HG02763 (cell line): ENCODE data around the gene NAA10.

Source experiments
- ATAC-seq: cut with Tn5 transposase; IDR thresholded peaks from one replicate; pipeline ENCODE4 v1.9.1; 2021; ENCODE audit warnings: mild to moderate bottlenecking, moderate library complexity; ENCODE audit not compliant: unreplicated experiment

The NAA10 gene

GRCh38 chrX:153885968-153886903, 48.6 kb downstream of the NAA10 start, which contains the start of gene L1CAM:
Gene L1CAM, minus strand, starts transcription at chrX:153886173. Its CDS starts 10,337 bp downstream, at chrX:153875836.
- ATAC-seq = no peak

DNA sequence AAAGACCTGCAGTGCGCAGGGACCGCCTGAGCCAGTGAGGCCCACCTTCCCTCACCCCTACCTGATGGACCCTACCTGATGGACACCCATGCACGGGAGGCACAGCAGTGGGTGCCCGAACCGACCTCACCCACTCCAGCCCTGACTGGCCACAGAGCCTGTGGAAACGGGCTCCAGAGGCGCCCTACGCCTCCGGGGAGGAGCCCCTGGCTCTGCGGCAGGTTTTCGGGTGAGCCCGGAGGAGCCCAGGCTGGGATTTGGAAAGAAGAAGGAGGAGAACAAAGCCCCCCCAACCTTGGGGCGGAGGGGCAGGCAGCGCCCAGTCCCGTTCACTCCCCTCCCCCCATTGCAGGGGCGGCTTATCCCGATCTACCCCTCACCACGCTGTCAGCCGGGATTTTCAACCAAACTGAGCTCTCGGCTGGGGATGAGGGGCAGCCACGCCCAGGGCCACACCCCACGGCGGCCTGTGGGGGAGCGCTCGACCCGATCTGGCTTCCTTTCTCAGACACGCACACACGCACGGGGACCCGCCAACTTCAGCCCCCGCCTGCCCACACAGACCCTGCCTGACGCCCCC, 49.5 kb downstream of the NAA10 start:
- ATAC-seq = no peak

GRCh38 chrX:153884590-153884989, 50.2 kb downstream of the NAA10 start:
- no peak for ATAC-seq

- ATAC-seq = no peak
These were observed 50.7 kb downstream of the NAA10 start for GRCh38 chrX:153884136-153884535.

GRCh38 chrX:153883163-153883843, 51.5 kb downstream of the NAA10 start:
- no peak for ATAC-seq

DNA sequence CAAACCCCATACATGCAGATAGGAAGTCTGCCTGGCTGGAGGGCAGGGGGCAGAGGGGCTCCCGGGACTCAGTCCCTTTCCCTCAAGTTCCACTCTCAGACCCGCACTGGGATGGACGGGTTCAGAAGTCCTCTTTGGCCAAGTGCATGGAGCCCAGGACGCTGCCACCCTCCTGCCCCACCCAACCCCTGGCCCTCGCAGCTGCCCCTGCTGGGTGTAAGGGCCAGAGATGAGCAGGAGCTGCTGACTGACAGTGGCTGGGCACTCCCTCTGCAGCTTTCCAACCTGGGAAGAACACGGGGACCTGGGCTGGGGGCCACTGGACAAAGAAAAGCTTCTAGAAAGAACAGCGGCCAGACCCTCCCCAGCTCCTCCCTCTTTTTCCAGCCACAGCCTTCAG, 52.3 kb downstream of the NAA10 start:
- no peak for ATAC-seq

DNA sequence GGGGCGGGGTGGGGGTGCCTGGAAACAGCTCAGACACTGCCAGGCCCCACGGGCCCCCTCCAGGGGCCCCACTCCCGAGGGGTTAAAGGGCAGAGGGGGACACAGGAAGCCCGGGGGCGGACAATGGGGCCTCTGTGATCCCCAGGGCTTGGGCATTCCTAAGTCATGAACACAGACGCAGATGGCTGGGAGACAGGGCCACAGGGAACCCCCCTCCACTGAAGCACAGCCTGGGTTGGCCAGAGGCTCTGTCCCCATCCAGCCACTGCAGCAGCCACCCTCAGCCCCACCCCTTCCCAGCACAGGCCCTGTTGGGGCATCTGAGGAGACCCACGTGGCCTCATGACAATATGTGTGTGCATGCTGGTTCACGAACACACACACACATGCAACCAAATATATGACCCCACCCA, 52.7 kb downstream of the NAA10 start:
- ATAC-seq = no peak

DNA sequence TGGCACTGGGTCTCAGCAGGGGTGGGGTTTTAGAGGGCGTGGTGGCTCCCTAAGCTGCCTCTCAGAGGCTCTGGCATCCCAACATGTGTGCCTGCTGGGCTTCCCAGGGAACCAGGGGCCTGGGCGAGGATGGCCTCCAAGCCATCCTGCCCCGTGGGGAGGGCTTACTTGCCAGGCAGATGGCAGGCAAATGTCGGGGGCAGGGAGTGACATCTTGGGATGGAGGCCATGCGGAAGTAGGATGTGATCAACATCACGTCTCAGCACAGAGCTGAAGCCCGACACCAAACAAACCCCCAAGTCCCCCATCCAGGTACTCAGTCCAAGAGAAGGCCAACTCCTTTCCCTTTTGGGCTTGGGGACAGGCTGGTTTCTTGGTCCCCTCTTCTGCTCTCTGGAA, 53.6 kb downstream of the NAA10 start:
- ATAC-seq = no peak

DNA sequence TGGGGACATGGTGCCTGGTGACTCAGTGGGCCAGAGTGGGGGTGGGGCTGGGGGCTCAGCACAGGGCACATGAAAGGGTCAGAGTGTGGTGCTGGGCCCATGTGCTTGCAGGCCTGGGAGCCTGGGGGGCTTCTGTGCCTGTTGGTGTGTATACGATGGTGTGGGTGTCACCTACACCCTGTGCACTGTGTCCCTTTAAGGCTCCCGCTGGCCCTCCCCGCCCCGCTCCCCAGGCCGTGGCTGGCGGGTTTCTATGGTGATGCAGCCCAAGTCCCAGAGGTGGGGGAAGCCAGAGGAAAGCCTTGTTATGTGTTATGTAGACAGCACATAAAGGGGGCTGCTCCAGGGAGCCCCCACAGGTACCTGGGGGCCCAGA, 54.4 kb downstream of the NAA10 start:
- no peak for ATAC-seq

DNA sequence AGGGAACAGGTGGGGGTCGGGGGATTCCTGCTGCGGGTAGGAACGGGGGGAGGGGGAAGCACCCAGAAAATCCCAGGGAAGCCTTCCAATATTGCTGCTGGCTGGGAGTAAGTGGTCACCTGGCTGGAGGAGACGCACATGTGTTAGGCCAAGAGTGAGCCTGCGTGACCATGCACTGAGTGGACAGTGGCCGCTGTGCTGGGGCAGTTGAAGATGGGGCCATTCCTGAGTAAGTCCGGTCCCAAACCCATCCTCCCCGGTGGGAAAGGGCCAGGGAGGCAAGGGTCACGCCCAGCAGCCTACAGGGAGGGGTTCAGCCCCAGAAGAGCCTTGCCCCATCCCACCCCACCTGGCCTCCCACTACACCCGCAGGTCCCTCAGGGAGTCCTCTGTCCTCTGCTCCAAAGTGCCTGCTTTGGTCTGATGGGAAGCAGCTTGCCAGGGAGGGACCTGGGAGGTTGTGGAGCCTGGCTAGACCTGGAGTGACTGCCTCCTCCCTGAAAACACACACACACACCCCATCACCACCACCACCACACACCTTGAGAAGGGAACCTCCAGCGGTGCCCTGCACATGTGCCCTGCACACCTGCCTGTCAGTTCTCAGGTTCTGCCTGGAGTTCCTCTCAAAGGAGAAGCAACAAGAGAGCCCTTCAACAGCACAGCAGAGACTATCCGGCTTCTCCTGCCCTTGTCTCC, 54.9 kb downstream of the NAA10 start:
- no peak for ATAC-seq
